Measurements from ENCODE around the gene MYO1F. TPM values are rescaled to one million over a fixed set of nuclear protein-coding genes. Genes with fewer than 3 reads are reported as not detected.
A peak's percentile ranks its signal among the peaks of the same experiment; 100 is the strongest.
"Not testable (repeated sequence)": the region's sequence is repeated elsewhere in the genome, so short reads cannot be mapped to it uniquely, and the experiment has no call there.

The MYO1F gene
- 3.1 TPM for polyA plus RNA-seq (2012; ENCODE audit: insufficient read depth, insufficient read length)

- no peak for DNase-seq (ENCODE audit: low read depth, low spot score)
- no peak within 1 kb of the TSS for H3K4me3 ChIP-seq (ENCODE audit: low read length)
Measured at GRCh38 chr19:8577247-8577646, at the start of gene MYO1F. Gene MYO1F, minus strand, starts transcription at chr19:8577442. Its CDS starts 133 bp downstream, at chr19:8577309.

DNA sequence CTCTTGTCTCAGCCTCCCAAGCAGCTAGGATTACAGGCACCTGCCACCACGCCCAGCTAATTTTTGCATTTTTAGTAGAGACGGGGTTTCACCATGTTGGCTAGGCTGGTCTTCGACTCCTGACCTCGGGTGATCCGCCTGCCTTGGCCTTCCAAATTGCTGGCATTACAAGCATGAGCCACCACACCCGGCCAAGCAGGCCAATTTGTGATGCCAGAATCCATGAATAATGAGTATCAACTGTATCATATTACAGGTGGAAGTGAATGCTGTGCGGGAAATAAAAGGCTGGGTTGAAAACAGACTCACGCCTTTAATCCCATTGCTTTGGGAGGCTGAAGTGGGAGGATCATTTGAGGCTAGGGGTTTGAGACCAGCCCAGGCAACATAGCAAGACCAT lies 49.6 kb upstream of the MYO1F start:
- H3K4me3 ChIP-seq (ENCODE audit: low read length): no peak overlapping the region
- no peak for DNase-seq (ENCODE audit: low read depth, low spot score)

- not testable (repeated sequence) for DNase-seq (ENCODE audit: low read depth, low spot score); H3K4me3 ChIP-seq (ENCODE audit: low read length)
Measured at GRCh38 chr19:8622886-8623285, 45.6 kb upstream of the MYO1F start.

DNA sequence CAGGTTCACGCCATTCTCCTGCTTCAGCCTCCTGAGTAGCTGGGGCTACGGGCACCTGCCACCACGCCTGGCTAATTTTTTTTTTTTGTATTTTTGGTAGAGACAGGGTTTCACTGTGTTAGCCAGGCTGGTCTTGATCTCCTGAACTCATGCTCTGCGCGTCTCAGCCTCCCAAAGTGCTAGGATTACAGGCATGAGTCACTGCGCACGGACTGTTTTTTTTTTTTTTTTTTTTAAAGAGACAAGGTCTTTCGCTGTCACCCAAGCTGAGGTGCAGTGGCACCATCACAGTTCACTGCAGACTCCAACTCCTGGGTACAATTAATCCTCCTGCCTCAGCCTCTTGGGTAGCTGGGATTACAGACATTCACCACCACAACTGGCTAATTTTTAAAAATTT lies 41.5 kb upstream of the MYO1F start:
- DNase-seq (ENCODE audit: low read depth, low spot score): no peak
- H3K4me3 ChIP-seq (ENCODE audit: low read length): no peak overlapping the region

GRCh38 chr19:8617984-8618383 lies 40.7 kb upstream of the MYO1F start:
- H3K4me3 ChIP-seq (ENCODE audit: low read length): no peak overlapping the region
- DNase-seq (ENCODE audit: low read depth, low spot score): no peak

DNA sequence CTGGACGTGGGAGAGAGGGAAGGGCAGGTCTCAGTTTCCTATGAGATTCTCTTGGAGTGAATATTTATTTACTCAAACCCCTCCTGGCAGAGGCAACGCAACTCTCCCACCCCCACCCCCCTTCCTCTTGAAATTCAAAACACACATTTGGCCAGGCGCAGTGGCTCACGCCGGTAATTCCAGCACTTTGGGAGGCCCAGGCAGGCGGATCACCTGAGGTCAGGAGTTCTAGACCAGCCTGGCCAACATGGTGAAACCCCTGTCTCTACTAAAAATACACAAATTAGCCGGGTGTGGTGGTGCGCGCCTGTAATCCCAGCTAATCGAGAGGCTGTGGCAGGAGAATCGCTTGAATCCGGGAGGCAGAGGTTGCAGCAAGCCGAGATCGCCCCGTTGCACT lies 40.1 kb upstream of the MYO1F start:
- H3K4me3 ChIP-seq (ENCODE audit: low read length); DNase-seq (ENCODE audit: low read depth, low spot score): not testable (repeated sequence)

DNA sequence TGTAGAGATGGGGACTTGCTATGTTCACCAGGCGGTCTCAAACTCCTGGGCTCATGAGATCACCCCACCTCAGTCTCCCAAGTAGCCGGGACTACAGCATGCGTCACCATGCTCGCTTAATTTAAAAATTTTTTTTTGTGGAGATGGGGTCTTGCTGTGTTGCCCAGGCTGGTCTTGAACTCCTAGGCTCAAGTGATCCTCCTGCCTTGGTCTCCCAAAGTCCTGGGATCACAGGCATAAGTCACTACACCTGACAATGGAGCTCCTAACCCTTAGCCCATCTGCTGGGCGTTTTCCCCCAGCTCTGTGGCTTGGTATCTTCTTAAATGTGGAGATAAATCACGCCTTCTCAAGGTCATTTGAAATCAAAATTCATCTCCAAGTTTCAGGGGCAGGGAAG lies 39.6 kb upstream of the MYO1F start:
- no peak for DNase-seq (ENCODE audit: low read depth, low spot score)
- no peak overlapping the region for H3K4me3 ChIP-seq (ENCODE audit: low read length)

GRCh38 chr19:8615813-8616596 lies 38.8 kb upstream of the MYO1F start:
- DNase-seq (ENCODE audit: low read depth, low spot score): peak; percentile 37
- no peak overlapping the region for H3K4me3 ChIP-seq (ENCODE audit: low read length)

DNA sequence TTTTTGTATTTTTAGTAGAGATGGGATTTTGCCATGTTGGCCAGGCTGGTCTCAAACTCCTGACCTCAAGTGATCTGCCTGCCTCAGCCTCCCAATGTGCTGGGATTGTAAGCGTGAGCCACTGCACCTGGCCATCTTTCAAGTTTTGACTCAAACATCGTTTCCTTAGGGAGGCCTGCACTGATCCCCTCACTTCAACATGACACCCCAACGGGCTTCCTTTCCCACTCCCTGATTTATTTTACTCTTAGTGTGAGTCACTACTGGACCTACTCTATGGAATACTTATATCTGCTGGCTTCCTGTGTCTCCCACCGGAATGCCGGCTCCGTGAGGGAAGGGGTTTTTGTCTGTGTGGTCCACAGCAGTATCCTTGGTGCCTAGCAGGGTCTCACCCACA lies 37.8 kb upstream of the MYO1F start:
- DNase-seq (ENCODE audit: low read depth, low spot score): no peak
- H3K4me3 ChIP-seq (ENCODE audit: low read length): no peak overlapping the region

- H3K4me3 ChIP-seq (ENCODE audit: low read length): no peak overlapping the region
Measured at GRCh38 chr19:8614455-8614854, 37.2 kb upstream of the MYO1F start.

DNA sequence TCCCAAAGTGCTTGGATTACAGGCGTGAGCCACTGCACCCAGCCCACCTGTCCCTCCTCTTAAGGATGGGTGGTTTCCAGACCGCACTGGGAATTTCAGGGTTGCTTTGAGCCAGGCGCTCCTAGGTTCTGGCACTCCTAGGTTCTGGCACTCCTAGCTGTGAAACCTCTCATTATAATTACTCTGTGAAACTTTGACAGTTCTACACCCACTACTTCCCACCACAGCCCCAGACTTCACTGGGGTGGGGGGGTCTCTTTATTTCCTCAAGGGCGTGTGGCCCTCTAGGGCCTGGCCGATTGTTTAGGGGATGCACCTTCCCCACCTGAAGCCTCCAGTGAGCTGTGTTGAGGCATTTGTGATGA lies 35.5 kb upstream of the MYO1F start:
- DNase-seq (ENCODE audit: low read depth, low spot score): no peak
- no peak overlapping the region for H3K4me3 ChIP-seq (ENCODE audit: low read length)

More at GRCh38 chr19:8614455-8614854, 37.2 kb upstream of the MYO1F start:
- no peak for DNase-seq (ENCODE audit: low read depth, low spot score)

DNA sequence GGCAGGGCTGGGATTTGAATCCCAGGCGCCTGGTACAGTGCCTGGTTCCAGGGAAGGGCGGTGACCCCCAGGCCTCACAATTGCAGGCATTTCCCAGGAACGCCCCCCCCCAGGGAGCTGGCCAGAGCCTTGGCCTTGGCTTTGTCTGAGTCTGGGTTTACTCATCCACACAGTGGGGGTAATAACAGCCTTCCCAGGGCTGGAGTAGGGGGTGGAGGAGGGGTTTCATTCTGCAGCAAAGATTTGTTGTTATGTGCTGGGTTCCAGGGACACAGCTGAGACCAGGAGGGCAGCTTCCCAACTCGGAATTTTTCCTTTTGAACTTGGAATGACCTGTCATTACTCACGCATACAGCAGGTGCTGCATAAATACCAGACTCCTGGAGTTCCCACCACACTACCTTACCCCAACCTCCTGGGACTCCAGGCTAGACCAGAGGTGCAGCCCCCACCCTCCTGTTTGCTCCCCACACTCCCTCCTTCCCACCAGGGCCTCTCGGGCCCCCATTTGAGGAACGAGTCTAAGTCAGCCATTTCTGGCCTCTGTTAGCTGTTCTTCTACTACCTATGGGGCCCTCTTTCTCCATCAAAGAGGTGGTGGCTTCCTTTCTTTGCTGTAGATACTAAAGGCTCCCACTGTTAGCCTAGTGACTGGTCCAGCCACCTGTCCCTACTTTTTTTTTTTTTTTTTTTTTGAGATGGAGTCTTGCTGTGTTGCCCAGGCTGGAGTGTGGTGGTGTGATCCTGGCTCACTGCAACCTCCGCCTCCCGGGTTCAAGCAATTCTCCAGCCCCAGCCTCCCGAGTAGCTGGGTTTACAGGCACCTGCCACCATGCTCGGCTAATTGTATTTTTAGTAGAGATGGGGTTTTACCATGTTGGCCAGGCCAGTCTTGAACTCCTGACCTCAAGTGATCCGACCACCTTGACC lies 34.9 kb upstream of the MYO1F start:
- no peak overlapping the region for H3K4me3 ChIP-seq (ENCODE audit: low read length)
- no peak for DNase-seq (ENCODE audit: low read depth, low spot score)

GRCh38 chr19:8611391-8611876 lies 34.2 kb upstream of the MYO1F start:
- peak; percentile 29 for DNase-seq (ENCODE audit: low read depth, low spot score)
- H3K4me3 ChIP-seq (ENCODE audit: low read length): no peak overlapping the region

DNA sequence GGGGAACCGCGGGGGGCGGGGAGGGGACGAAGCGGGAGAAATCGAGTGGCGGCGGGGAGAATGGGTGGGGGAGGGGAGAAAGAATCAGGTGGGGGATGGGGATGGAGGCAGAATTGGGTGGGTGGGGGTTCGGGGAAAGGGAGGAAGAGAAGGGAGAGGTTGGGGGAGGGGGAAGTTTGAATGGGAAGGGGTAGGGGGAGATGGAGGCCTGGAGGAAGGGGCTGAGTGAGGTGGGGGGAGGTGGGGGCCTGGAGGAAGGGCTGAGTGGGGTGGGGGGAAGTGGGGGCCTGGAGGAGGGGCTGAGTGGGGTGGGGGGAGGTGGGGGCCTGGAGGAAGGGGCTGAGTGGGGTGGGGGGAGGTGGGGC lies 33.7 kb upstream of the MYO1F start:
- no peak overlapping the region; the same call in 1 of the 2 replicates for H3K4me3 ChIP-seq (ENCODE audit: low read length)
- DNase-seq (ENCODE audit: low read depth, low spot score): no peak

DNA sequence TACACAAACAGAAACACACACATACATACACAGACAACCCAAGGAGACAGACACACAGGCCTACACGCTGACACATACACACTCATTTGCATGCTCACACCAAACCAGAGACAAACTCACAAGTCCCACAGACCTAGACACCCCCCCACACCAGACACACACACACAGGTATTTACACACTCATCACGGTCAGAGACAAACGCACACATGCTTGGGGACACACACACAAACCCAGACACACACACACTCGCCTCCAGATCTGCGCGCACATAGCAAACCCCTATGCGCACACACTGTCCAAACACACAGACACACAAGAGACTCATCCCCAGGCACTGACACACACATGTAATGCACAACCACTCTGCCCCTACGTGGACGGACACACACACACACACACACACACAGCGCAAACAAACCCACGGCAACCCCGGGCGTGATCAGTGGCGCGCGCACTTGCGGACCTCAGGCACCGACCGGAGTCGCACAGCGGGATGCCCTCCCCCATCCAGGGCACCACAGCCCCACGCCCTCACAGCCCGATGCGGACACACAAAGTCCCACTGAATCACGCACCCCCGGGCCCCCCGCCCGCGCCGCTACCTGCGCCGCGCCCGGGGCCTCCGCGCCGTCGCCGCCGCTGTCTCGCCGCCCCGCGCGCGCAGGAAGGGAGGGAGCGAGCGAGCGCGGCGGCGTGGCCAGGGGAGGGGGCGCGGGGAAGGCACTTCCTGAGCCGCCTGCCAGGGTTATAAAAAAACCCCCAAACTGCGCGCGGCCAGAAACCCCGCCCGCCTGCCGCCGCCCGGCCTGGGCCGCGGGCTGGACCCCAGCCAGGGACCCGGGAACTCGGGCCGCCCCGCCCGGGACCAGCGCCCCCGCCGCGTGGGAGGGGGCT lies 33.0 kb upstream of the MYO1F start, which contains the start of gene ADAMTS10:
ADAMTS10 (minus strand) TSS at position 675 of the 895 bp plus-strand sequence. CDS start 5,005 bp downstream, outside the sequence.
- H3K4me3 ChIP-seq (ENCODE audit: low read length): peak within 1 kb of the TSS; percentile 81
- DNase-seq (ENCODE audit: low read depth, low spot score): no peak

DNA sequence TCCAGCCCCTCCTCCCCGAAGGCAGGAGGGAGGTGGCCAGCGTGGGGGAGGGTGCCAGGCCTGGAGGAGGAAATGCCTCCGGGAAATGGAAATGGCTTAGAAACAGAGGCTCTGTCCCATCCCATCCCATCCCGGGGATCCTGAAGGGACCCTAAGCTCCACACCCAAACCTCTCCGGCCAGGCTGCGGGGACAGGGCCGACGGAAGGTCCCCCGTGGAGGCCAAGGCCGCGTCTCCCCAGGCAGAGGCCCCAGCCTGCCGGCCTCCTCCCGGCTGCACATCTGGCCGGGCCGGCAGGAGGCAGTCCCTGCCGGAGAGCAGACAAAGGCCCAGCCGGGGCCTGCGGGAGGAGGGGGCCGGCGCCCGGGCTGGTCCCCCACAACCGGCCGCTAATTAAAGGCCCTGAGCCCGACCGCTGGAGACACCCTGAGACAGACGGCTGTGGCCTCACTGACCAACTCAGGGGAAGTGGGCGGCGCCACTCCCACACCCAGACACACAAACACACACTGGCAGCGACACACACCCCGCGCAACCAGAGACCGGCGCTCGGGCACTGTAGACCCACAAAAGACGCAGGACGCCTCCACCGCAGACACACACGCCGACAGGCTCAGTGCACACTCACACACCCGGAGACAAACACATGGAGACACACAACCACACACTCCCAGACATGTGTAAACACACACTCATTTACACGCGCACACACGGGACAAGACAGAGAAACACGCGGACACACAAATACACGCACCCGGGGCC lies 32.2 kb upstream of the MYO1F start:
- H3K4me3 ChIP-seq (ENCODE audit: low read length): peak overlapping the region; percentile 81
- no peak for DNase-seq (ENCODE audit: low read depth, low spot score)

GRCh38 chr19:8608941-8609278 lies 31.7 kb upstream of the MYO1F start:
- DNase-seq (ENCODE audit: low read depth, low spot score): no peak
- H3K4me3 ChIP-seq (ENCODE audit: low read length): no peak overlapping the region

DNA sequence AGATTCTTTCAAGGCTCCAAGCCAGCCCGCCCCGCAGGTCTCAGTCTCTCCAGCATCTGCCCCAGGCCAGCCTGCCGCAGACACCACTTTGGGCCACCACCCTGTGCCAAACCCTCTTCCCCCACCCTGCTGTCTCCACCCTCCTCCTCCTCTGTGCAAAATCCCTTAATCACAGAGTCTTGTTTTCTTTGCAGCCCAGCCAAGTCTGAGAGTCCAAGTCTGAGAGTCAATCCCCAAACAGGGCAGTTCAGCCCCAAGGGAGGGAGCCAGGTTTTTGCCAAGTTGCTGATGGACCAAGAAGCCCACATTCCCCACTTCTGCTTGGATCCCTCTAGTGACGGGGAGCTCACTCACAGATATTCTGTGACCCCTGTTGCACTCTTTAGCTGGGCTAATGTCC lies 30.1 kb upstream of the MYO1F start:
- no peak for DNase-seq (ENCODE audit: low read depth, low spot score)
- H3K4me3 ChIP-seq (ENCODE audit: low read length): no peak overlapping the region

Data from Jurkat, Clone E6-1 (cell line).